ENCODE data around the gene PKP3. TPM values are rescaled to one million over a fixed set of nuclear protein-coding genes. Genes with fewer than 3 reads are reported as not detected.

Gene PKP3
- total and polyA plus RNA-seq, 2 donors from 2014 or later, result 1.9 to 3.6 TPM

DNA sequence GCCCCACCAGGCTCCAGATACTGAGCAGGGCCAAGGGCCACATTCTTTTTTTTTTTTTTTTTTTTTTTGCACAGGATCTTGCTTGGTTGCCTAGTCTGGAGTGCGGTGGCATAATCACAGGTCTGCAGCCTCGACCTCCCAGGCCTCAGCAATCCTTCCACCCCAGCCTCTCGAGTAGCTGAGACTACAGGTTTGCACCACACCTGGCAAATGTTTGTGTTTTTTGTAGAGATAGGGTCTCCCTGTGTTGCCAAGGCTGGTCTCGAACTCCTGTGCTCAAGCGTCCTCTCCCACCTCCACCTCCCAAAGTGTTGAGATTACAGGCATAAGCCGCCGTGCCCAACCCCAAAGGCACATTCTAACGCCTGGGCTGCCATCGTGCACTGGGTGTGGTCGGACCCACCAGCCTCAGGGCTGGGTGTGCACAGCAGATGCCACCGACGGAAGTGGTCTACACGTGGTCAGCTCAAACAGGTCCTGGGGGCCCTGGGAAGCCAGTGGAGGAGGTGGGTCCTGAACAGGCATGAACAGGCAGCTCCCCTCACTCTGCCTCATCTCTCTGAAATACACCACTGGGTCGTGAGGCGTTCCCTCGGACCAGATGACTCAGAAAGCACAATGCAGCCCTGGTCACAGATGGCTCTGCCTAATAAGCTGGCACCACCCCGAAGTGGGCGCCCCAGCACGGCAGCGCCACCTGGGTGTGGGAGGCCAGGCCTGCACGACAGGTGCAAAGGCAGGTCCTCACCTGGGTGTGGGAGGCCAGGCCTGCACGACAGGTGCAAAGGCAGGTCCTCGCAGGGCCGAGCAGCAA lies 29.9 kb upstream of the PKP3 start:
- TF ChIP-seq, protein P1, sequence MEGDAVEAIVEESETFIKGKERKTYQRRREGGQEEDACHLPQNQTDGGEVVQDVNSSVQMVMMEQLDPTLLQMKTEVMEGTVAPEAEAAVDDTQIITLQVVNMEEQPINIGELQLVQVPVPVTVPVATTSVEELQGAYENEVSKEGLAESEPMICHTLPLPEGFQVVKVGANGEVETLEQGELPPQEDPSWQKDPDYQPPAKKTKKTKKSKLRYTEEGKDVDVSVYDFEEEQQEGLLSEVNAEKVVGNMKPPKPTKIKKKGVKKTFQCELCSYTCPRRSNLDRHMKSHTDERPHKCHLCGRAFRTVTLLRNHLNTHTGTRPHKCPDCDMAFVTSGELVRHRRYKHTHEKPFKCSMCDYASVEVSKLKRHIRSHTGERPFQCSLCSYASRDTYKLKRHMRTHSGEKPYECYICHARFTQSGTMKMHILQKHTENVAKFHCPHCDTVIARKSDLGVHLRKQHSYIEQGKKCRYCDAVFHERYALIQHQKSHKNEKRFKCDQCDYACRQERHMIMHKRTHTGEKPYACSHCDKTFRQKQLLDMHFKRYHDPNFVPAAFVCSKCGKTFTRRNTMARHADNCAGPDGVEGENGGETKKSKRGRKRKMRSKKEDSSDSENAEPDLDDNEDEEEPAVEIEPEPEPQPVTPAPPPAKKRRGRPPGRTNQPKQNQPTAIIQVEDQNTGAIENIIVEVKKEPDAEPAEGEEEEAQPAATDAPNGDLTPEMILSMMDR (IDR thresholded peaks at IDR 0.05; ENCODE audit: borderline replicate concordance, extremely low read depth, insufficient read depth), result peak; percentile 4
- no peaks in the 10 kb centered on the region for H3K36me3 ChIP-seq (ENCODE audit: control insufficient read depth in 2 of 3, insufficient read depth in 3 of 3, low read length in 3 of 3)
- H3K9me3 ChIP-seq (ENCODE audit: control insufficient read depth in 2 of 3, insufficient read depth in 1 of 3, low read length in 3 of 3), result no peaks in the 10 kb centered on the region
- peaks cover 0 to 6% (median 0%) of the 10 kb centered on the region in 3 donors for H3K4me1 ChIP-seq (ENCODE audit: control insufficient read depth in 2 of 3, insufficient read depth in 2 of 3, low read depth in 1 of 3, low read length in 3 of 3)
- H3K27ac ChIP-seq (ENCODE audit: low read depth in 2 of 2, low read length in 2 of 2), result no peak overlapping the region
- FAIRE-seq, result no peak
- no peak overlapping the region for H3K4me3 ChIP-seq (ENCODE audit: low read length in 3 of 3)
- H3K9ac ChIP-seq (ENCODE audit: low read length in 3 of 3), result no peak overlapping the region
- peak in 3 of 5 donors; percentile 45 to 88 (median 47) for DNase-seq
- intact Hi-C loops (cut with DNase I), result no loop called here
- H3K27me3 ChIP-seq (ENCODE audit: control insufficient read depth, insufficient read depth, low read length), result no peaks in the 10 kb centered on the region

DNA sequence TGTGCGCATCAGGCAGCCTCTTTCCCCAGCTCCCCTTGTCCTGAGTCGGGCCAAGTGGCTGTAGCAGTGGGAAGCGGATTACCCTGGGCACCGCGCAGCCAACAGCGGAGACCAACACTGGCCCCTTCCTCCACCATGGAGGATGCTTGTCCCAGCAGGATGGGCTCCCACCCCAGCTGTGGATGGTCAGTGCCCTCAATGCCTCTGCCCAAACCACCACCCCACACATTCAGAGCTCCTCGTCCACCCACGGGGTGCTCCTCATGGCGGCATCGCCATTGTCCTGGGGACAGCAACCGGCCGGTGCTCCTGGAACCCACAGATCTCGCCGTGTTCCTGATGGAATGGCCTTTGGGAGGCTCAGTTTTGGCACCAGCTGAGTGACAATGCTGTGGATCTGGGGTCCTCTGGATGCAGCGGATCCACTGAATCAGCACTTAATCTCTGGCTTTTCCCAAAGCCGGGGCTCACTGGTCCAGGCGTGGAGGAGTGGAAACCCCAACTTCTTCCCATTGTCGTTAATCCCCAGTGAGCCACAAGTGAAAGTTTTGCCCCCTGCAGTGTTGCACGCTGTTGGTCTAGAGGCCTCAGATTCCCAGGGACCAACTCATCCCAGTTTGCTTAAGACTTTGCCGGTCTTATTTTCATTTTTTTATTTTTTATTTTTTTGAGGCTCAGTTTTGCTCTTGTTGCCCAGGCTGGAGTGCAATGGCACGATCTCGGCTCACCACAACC lies 28.9 kb upstream of the PKP3 start:
- intact Hi-C loops (cut with DNase I), result no loop called here
- DNase-seq (no peak), FAIRE-seq (no peak)
- TF ChIP-seq, protein P1 (IDR thresholded peaks at IDR 0.05; ENCODE audit: borderline replicate concordance, extremely low read depth, insufficient read depth), result no peak
- Histone ChIP-seq H3K27me3 (ENCODE audit: control insufficient read depth, insufficient read depth, low read length) (no peaks in the 10 kb centered on the region), H3K9ac (ENCODE audit: low read length in 3 of 3) (no peak overlapping the region), H3K9me3 (ENCODE audit: control insufficient read depth in 2 of 3, insufficient read depth in 1 of 3, low read length in 3 of 3) (no peaks in the 10 kb centered on the region), H3K36me3 (ENCODE audit: control insufficient read depth in 2 of 3, insufficient read depth in 3 of 3, low read length in 3 of 3) (no peaks in the 10 kb centered on the region), H3K27ac (ENCODE audit: low read depth in 2 of 2, low read length in 2 of 2) (no peak overlapping the region), H3K4me3 (ENCODE audit: low read length in 3 of 3) (no peak overlapping the region), H3K4me1 (ENCODE audit: control insufficient read depth in 2 of 3, insufficient read depth in 2 of 3, low read depth in 1 of 3, low read length in 3 of 3) (peaks cover 0 to 6% (median 0%) of the 10 kb centered on the region in 3 donors)

DNA sequence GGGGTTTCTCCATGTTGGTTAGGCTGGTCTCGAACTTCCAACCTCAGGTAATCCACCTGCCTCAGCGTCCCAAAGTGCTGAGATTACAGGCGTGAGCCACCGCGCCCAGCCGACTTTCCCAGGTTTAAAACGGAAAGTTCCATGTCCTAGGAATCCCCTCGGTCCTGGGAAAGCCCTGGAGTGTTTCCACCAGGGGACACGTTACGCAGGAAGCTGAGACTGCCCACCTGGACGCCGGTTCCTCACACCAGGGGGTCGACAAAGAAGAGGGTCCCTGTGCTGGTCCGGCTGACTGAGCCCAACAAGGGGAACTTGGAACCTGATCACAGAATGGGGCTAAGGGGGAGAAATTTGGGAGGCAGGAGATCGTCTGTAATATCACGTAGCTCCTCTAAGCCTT lies 28.2 kb upstream of the PKP3 start:
- no peaks in the 10 kb centered on the region for H3K9me3 ChIP-seq (ENCODE audit: control insufficient read depth in 2 of 3, insufficient read depth in 1 of 3, low read length in 3 of 3)
- no peak overlapping the region for H3K27ac ChIP-seq (ENCODE audit: low read depth in 2 of 2, low read length in 2 of 2)
- H3K27me3 ChIP-seq (ENCODE audit: control insufficient read depth, insufficient read depth, low read length), result no peaks in the 10 kb centered on the region
- no peak for DNase-seq
- H3K9ac ChIP-seq (ENCODE audit: low read length in 3 of 3), result no peak overlapping the region
- intact Hi-C loops (cut with DNase I), result no loop called here
- H3K4me1 ChIP-seq (ENCODE audit: control insufficient read depth in 2 of 3, insufficient read depth in 2 of 3, low read depth in 1 of 3, low read length in 3 of 3), result peaks cover 0 to 6% (median 0%) of the 10 kb centered on the region in 3 donors
- no peaks in the 10 kb centered on the region for H3K36me3 ChIP-seq (ENCODE audit: control insufficient read depth in 2 of 3, insufficient read depth in 3 of 3, low read length in 3 of 3)
- no peak for FAIRE-seq
- TF ChIP-seq, protein P1 (IDR thresholded peaks at IDR 0.05; ENCODE audit: borderline replicate concordance, extremely low read depth, insufficient read depth), result no peak
- H3K4me3 ChIP-seq (ENCODE audit: low read length in 3 of 3), result no peak overlapping the region
